NCI-H2107 (cell line): ENCODE results near the gene METTL21C.

Source experiments
- DNase-seq: peaks from one replicate; lab custom pipeline; 2025; lab: John Stamatoyannopoulos, UW

METTL21C gene

GRCh38 chr13:102697929-102698648 lies 3.2 kb upstream of the METTL21C start:
- no peak for DNase-seq

- DNase-seq: no peak
Measured at GRCh38 chr13:102697264-102697663, 2.4 kb upstream of the METTL21C start.

GRCh38 chr13:102696465-102696864 lies 1.6 kb upstream of the METTL21C start:
- no peak for DNase-seq

- DNase-seq: no peak
Measured at GRCh38 chr13:102693776-102694175, 1.1 kb downstream of the METTL21C start.

- DNase-seq: no peak
Measured at GRCh38 chr13:102693250-102693649, 1.6 kb downstream of the METTL21C start.

GRCh38 chr13:102692491-102692826 lies 2.4 kb downstream of the METTL21C start:
- no peak for DNase-seq

GRCh38 chr13:102690883-102691282 lies 4.0 kb downstream of the METTL21C start:
- DNase-seq: no peak

- DNase-seq: no peak
Measured at GRCh38 chr13:102688306-102688973, 6.4 kb downstream of the METTL21C start.

- DNase-seq: no peak
Measured at GRCh38 chr13:102687520-102687919, 7.3 kb downstream of the METTL21C start.

GRCh38 chr13:102686024-102686423 lies 8.8 kb downstream of the METTL21C start:
- no peak for DNase-seq

- no peak for DNase-seq
Measured at GRCh38 chr13:102683637-102684036, 11.2 kb downstream of the METTL21C start.

GRCh38 chr13:102682727-102683126 lies 12.1 kb downstream of the METTL21C start:
- DNase-seq: no peak

- DNase-seq: no peak
Measured at GRCh38 chr13:102682211-102682610, 12.6 kb downstream of the METTL21C start.

GRCh38 chr13:102680842-102681740 lies 13.8 kb downstream of the METTL21C start:
- no peak for DNase-seq

- DNase-seq: no peak
Measured at GRCh38 chr13:102680133-102680717, 14.6 kb downstream of the METTL21C start.

- no peak for DNase-seq
Measured at GRCh38 chr13:102679449-102680132, 15.3 kb downstream of the METTL21C start.

GRCh38 chr13:102678339-102679107 lies 16.3 kb downstream of the METTL21C start:
- no peak for DNase-seq

GRCh38 chr13:102677122-102677521 lies 17.7 kb downstream of the METTL21C start:
- peak; percentile 34 for DNase-seq

- DNase-seq: no peak
Measured at GRCh38 chr13:102675115-102675514, 19.7 kb downstream of the METTL21C start.

GRCh38 chr13:102670130-102670529 lies 24.7 kb downstream of the METTL21C start:
- no peak for DNase-seq

- no peak for DNase-seq
Measured at GRCh38 chr13:102667911-102668310, 26.9 kb downstream of the METTL21C start.
